GM12801 (cell line): ENCODE measurements around the gene GKN2.

ENCODE experiments used
- CTCF ChIP-seq: IDR thresholded peaks from one replicate; pipeline ENCODE4 v1.5.1; 2011; ENCODE audit warnings: control low read depth; ENCODE audit not compliant: insufficient read length; ENCODE audit errors: extremely low read depth

Gene GKN2

GRCh38 chr2:68974946-68975665 lies 22.4 kb upstream of the GKN2 start:
- TF ChIP-seq CTCF = no peak

- no peak for TF ChIP-seq CTCF
Measured at GRCh38 chr2:68974251-68974650, 21.6 kb upstream of the GKN2 start, which contains the start of gene GKN1. Gene GKN1, plus strand, starts transcription at chr2:68974636. Its CDS starts 42 bp downstream, at chr2:68974678.

GRCh38 chr2:68971591-68972231 lies 19.0 kb upstream of the GKN2 start:
- no peak for TF ChIP-seq CTCF

- TF ChIP-seq CTCF = no peak
Measured at GRCh38 chr2:68970566-68971265, 18.0 kb upstream of the GKN2 start.

GRCh38 chr2:68969736-68970490 lies 17.2 kb upstream of the GKN2 start:
- no peak for TF ChIP-seq CTCF

GRCh38 chr2:68968221-68968620 lies 15.5 kb upstream of the GKN2 start:
- no peak for TF ChIP-seq CTCF

- no peak for TF ChIP-seq CTCF
Measured at GRCh38 chr2:68964282-68964681, 11.6 kb upstream of the GKN2 start.
